Epidermal melanocyte (primary cell): Measurements from ENCODE around the gene ADGB.

ENCODE experiments used
- DNase-seq: peaks from one replicate; pipeline ENCODE4 v3.0.0; 2011; ENCODE audit warnings: low spot score; ENCODE audit not compliant: insufficient read length

The ADGB gene

DNA sequence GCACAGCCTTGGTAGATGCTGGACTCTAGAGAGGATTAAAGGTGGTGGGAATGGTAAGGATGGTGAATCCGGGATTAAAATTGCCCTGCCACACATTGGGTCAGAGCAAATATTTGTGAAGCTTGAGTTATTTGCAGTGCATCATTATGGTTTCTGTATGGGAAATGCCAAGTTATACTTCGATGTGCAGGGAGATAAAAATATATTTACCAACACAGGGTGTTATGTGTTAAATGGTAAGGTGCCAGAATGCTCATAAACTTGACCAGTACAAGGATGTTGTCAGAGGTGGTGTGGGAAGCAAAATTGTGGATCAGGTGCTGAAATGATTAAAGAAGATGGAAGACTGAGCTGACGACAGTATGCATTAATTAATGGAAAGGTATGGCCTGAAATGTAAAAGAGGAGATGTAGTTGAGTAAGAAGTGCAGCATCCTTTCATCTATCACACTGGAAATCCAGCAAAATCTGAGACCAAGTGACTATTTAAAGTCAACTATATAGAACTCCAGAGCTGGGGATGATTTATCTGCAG lies 262.3 kb downstream of the ADGB start:
- DNase-seq, result no peak

DNA sequence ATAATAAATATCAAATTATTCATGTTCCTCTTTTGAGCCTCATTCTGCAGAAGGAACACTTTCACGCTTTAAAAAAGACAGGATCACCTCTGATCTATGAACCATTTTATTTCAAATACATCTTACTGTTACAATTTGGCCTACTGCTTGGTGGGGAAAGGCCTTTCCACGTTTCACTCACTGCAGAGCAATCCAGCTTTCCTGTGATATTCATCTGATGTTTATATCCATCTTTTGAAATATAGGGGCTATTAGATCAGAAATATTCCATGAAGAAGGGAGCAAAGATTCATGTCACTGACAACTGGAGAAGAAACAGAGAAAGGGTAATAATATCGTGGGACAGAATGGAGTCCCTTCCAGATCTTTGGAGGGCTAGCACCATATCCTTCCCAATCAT lies 262.9 kb downstream of the ADGB start:
- no peak for DNase-seq

- no peak for DNase-seq
These were observed 263.7 kb downstream of the ADGB start for GRCh38 chr6:146862508-146862919.

GRCh38 chr6:146864300-146864699 lies 265.5 kb downstream of the ADGB start:
- no peak for DNase-seq

GRCh38 chr6:146864885-146865284 lies 266.1 kb downstream of the ADGB start:
- DNase-seq, result no peak
